Measurements from ENCODE around the gene PGA4. TPM values are rescaled to one million over a fixed set of nuclear protein-coding genes. Genes with fewer than 3 reads are reported as not detected.
"Not testable (repeated sequence)": the region's sequence is repeated elsewhere in the genome, so short reads cannot be mapped to it uniquely, and the experiment has no call there.

Gene PGA4
- not detected for polyA plus RNA-seq (2013, experiment 1 of 2; ENCODE audit: insufficient read length)
- not detected for polyA plus RNA-seq (2013, experiment 2 of 2; ENCODE audit: insufficient read length)

GRCh38 chr11:61222047-61222446, at the start of gene PGA4:
PGA4 (plus strand) TSS chr11:61222347; CDS start chr11:61222401, 54 bp downstream.
- not testable (repeated sequence) for DNase-seq

- no peak for DNase-seq
These were observed 49.8 kb upstream of the PGA4 start for GRCh38 chr11:61172356-61172755.

DNA sequence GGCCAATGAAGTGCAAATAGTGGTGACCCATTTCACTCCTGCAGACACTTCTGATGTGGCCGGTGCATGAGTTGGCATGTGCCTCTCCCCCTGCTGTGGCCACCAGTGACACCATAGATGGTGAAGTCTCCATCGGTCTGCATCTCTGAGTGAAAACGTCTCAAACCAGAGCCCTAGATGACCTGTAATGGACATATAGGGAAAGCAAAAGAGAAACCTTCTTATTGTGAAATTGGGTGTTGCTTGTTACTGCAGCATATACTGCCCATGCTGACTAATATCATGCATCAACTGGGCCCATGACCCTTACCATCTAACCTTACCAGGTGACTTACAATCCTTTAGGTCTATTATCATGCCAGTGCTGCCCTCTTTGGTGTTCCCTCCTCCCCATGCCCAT, 49.3 kb upstream of the PGA4 start:
- no peak for DNase-seq

- DNase-seq, result peak; percentile 29
These were observed 48.7 kb upstream of the PGA4 start for GRCh38 chr11:61173456-61173855.

- no peak for DNase-seq
These were observed 47.9 kb upstream of the PGA4 start for GRCh38 chr11:61174273-61174672.

DNA sequence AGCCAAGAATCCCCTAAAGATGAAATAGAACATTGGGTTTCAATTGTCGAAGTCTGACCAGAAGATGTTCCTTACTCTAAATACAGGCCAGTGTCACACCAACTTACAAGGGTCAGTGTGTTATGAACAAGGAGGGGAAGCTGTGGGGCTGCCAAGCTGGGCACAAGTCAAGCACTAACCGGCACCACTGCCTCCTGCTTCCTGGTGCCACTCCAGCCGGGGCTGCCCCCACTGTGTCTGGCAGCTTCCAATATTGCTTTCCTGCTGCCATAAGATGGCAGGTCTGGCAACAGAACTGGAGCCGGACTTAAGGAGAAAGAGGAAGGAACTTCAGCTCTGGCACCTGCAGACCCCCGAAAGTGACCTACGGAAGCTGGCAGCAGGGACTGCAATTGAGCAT, 47.2 kb upstream of the PGA4 start:
- no peak for DNase-seq

GRCh38 chr11:61176446-61176845, 45.7 kb upstream of the PGA4 start:
- DNase-seq, result no peak

DNA sequence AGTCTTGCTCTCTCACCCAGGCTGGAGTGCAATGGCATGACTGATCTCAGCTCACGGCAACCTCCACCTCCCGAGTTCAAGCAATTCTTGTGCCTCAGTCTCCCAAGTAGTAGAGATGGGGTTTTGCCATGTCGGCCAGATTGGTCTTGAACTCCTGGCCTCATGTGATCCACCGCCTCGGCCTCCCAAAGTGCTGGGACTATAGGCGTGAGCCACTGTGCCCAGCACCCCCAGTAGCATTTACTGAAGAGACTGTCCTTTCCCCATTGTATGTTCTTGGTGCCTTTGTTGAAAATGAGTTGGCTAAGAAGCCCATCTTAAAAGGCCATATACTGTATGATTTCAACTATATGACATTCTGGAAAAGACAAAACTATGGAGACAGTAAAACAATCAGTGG, 41.9 kb upstream of the PGA4 start:
- not testable (repeated sequence) for DNase-seq

DNA sequence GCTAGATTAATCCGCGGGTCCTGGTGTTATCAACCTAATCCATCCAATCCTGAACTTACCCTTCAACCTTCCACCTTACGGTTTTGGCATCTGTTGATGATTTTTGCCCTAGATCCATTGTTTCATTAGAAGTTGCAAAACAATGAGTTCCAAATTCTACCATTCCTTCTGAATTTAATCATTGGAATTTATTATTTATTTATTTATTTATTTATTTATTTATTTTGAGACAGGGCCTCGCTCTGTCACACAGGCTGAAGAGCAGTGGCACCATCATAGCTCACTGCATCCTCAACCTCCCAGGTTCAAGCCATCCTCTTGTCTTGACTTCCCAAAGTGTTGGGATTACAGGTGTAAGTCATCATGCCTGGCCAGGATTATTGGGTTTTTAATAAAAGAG, 40.7 kb upstream of the PGA4 start:
- DNase-seq, result no peak

DNA sequence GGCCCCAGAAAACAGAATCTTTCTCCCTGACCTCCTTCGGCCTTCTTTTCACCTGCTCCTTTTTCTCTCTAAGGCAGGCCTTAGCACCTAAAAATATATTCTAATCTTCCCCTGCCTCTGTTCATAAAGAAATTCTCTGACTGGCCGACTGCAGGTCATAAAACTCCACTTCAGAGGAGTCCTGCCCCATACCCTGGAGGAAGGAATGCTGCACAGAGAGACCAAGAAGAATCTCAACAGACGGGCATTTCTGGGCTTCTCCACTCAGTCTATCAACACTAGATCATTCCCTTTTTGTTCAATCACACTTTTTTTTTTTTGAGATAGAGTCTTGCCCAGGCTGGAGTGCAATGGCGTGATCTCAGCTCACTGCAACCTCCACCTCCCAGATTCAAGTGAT, 38.5 kb upstream of the PGA4 start:
- no peak for DNase-seq

DNA sequence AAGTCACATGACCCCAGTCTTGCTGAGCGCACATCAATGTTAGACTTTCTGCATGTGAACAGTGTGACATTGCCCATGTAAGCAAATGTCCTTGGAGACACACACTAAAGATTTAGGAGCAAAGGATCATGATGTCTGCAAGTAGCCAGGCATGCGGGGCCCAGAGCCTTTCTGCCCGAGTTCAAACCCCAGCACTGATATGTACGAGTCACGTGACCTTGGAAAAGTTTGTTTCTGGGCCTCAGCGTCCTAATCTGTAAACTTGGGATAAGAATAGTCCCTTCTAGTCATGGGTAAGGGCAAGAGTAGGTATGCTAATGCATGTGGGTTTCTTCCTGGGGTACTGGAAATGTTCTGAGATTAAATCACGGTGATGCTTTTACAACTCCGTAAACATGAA, 35.6 kb upstream of the PGA4 start:
- DNase-seq, result no peak

DNA sequence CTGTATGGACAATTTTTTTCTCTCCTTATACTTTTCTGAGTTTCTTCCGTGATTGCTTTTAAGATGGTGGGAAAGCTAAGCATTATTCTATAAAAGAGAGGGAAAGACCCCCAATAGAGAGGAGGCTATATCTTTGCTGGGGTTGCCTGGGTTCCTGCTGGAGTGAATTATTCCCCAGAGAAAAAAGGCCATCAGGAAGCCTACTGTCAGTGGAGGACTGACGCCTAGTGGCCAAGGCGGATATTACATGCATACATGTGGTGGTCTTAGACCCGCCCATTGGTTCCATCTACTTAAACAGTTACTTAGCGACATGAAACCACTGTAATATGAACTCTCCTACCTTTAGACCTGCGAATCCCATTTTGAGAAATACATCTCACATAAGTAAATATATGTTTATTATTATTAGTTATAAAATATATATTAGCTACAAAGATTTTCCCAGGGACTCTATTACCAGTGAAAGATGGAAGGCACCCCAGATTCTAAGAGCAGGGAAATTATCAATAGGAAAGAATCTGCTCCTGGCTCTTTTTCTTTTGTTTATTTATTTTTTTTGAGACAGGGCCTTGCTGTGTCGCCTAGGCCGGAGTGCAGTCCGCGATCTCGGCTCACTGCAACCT, 34.5 kb upstream of the PGA4 start:
- peak; percentile 76 for DNase-seq

GRCh38 chr11:61189933-61190332, 32.2 kb upstream of the PGA4 start:
- DNase-seq, result no peak

GRCh38 chr11:61193596-61193995, 28.6 kb upstream of the PGA4 start:
- DNase-seq, result no peak

DNA sequence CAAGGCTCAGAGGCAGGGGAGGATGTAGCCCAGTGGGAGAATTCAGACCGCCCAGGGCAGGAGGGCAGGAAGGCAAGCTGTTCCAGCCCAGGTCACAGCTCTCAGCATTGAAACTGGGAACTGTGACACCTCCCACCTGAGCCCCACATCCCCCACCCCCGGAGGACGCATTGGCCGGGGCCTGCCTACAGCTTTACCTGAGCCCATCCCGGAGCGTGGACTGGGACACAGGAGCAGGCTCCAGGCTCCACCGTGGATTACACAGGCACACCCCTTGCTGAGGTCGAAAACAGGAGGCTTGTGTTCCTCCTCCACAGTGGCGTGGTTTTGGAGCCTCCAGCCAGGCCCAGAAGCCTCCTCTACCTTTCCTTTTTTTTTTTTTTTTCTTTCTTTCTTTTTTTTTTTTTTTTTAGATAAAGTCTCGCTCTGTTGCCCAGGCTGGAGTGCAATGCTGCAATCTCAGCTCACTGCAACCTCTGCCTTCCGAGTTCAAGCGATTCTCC, 27.9 kb upstream of the PGA4 start:
- no peak for DNase-seq

DNA sequence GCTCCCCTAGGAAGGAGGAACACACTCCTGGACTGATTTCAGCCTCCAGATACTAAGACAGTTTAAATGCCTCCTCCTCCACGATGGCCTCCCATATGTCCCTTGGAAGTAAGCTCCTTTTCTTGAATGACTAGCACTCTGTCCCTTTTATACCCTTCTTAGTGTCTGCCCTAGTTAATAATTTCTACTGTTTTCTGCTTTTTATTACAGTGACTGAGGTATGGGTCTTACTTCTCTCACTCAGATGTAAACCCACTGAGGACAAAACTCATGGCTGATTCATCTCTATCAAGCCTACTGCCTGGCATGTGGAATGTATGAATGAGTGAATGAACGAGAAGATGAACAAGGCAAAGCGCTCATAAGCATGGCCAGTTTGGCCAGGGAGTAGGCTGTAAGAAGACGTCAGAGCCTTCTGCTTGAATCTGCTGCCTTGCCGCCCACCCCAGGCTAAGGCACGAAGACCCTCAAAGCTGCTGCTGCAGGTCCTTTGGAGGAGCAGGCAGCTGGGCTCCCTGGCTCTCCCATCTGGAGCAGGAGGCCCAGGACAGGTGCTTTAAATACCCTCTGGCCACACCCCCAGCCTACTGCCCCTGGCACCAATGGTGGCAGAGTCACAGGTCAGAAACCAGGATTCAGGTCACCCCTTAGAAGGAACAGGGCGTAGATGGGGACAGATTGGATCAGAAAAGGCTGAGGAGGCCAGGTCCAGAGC, 27.0 kb upstream of the PGA4 start:
- DNase-seq, result no peak

GRCh38 chr11:61195719-61196118, 26.4 kb upstream of the PGA4 start:
- no peak for DNase-seq

DNA sequence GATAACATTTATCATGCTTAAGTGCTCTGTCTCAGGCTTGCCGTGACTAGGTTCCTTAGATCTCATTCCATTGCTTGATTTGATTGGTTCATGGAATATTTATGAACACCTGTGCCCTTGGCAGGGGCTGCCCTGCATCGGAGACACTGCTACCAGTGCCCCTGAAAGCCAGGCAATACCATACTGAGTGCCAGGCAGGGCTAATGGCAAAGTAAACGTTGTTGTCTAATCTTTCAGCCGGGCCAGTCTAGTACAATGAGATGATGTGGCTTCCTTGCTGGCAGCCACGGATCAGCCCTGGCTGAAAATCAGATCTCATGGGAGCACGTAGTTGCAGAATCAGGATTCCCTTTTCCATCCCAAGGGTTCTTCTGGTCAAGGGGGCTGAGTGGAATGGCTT, 23.8 kb upstream of the PGA4 start:
- no peak for DNase-seq

- DNase-seq, result no peak
These were observed 23.1 kb upstream of the PGA4 start for GRCh38 chr11:61198948-61199523.

DNA sequence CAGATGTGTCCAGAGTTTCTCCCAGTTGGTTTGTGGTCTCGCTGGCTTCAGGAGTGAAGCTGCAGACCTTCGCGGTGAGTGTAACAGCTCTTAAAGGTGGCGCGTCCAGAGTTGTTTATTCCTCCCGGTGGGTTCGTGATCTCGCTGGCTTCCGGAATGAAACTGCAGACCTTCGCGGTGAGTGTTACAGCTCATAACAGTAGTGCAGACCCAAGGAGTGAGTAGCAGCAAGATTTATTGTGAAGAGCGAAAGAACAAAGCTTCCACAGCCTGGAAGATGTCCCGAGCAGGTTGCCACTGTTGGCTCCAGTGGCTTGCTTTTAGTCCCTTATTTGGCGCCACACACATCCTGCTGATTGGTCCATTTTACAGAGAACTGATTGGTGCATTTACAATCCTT, 20.7 kb upstream of the PGA4 start:
- DNase-seq, result no peak

GRCh38 chr11:61202950-61203746, 19.0 kb upstream of the PGA4 start, which contains the start of gene PGA3:
PGA3 (plus strand) TSS chr11:61203515; CDS start chr11:61203565, 50 bp downstream.
- not testable (repeated sequence) for DNase-seq

DNA sequence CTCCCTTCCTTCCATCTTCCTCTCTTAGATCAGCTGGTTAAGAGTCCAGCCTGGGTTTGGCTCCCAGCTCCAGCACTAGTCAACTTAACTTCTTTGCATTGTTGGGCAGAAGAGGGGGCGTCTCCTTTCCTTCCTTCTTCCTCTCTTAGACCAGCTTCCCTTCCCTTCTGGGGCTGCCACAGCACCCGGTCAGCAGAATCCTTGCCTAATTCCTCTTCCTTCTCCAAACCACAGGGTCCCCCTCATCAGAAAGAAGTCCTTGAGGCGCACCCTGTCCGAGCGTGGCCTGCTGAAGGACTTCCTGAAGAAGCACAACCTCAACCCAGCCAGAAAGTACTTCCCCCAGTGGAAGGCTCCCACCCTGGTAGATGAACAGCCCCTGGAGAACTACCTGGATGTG, 18.3 kb upstream of the PGA4 start:
- DNase-seq, result not testable (repeated sequence)
